ENCODE measurements around the gene GLIS2. TPM values are rescaled to one million over a fixed set of nuclear protein-coding genes. Genes with fewer than 3 reads are reported as not detected.

Gene GLIS2
- polyA plus RNA-seq, 2 of the 4 experiments (the other 2 are of a cell fraction), result 5.5 to 15.8 TPM

DNA sequence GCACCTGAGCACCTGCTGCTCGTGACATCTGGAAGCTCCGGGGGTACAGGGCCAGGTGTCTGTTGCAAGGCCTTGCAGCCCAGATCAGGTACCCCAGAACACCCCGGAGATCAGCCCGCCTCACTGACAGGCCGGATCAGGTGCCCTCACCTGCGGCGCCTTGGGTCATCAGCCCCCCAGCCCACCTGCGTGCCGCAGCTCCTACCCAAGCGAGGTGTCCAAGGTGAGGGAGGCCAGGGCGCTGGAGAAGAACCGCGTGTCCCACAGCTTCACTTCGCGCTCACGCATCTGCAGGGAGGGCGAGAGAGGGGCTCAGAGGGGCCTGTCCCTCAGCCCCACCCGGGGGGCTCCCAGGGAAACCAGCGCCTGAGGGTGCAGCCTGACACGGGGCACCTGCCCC lies 71.9 kb downstream of the GLIS2 start:
- no peak for FAIRE-seq
- ATAC-seq, result no peak
- POLR2A ChIA-PET, result no interaction called here
- 91% methylated on average over 18 of the region's 20 CpGs for WGBS (ENCODE audit: missing lambda C conversion rate)
- Histone ChIP-seq H3K4me1 (peaks cover 14% of the 10 kb centered on the region; the same call in 2 of the 3 replicates), H3K9me3 (no peaks in the 10 kb centered on the region), H3K4me2 (no peak overlapping the region), H3K4me3 (no peak overlapping the region), H3K27ac (no peak overlapping the region)
- CTCF ChIA-PET, result interaction anchor here (0.6 to 32.6 kb wide), 6 partner anchors 18 to 700 kb away, joined by 3 to 833 read pairs (median 4); partner anchors contain the start of gene VASN
- no peak for TF ChIP-seq RAD21 (conservative IDR thresholded peaks at IDR 0.05 in 1 of 2, IDR thresholded peaks at IDR 0.05 in 1 of 2)
- no peak for TF ChIP-seq SMC3 (IDR thresholded peaks at IDR 0.05)
- TF ChIP-seq ZSCAN20 (CRISPR knock-in tag; IDR thresholded peaks at IDR 0.05), result no peak
- TF ChIP-seq, protein P1, sequence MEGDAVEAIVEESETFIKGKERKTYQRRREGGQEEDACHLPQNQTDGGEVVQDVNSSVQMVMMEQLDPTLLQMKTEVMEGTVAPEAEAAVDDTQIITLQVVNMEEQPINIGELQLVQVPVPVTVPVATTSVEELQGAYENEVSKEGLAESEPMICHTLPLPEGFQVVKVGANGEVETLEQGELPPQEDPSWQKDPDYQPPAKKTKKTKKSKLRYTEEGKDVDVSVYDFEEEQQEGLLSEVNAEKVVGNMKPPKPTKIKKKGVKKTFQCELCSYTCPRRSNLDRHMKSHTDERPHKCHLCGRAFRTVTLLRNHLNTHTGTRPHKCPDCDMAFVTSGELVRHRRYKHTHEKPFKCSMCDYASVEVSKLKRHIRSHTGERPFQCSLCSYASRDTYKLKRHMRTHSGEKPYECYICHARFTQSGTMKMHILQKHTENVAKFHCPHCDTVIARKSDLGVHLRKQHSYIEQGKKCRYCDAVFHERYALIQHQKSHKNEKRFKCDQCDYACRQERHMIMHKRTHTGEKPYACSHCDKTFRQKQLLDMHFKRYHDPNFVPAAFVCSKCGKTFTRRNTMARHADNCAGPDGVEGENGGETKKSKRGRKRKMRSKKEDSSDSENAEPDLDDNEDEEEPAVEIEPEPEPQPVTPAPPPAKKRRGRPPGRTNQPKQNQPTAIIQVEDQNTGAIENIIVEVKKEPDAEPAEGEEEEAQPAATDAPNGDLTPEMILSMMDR (IDR thresholded peaks at IDR 0.05), result no peak
- TF ChIP-seq, protein P2, sequence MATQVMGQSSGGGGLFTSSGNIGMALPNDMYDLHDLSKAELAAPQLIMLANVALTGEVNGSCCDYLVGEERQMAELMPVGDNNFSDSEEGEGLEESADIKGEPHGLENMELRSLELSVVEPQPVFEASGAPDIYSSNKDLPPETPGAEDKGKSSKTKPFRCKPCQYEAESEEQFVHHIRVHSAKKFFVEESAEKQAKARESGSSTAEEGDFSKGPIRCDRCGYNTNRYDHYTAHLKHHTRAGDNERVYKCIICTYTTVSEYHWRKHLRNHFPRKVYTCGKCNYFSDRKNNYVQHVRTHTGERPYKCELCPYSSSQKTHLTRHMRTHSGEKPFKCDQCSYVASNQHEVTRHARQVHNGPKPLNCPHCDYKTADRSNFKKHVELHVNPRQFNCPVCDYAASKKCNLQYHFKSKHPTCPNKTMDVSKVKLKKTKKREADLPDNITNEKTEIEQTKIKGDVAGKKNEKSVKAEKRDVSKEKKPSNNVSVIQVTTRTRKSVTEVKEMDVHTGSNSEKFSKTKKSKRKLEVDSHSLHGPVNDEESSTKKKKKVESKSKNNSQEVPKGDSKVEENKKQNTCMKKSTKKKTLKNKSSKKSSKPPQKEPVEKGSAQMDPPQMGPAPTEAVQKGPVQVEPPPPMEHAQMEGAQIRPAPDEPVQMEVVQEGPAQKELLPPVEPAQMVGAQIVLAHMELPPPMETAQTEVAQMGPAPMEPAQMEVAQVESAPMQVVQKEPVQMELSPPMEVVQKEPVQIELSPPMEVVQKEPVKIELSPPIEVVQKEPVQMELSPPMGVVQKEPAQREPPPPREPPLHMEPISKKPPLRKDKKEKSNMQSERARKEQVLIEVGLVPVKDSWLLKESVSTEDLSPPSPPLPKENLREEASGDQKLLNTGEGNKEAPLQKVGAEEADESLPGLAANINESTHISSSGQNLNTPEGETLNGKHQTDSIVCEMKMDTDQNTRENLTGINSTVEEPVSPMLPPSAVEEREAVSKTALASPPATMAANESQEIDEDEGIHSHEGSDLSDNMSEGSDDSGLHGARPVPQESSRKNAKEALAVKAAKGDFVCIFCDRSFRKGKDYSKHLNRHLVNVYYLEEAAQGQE (IDR thresholded peaks at IDR 0.05), result no peak
- TF ChIP-seq CBX8 (IDR thresholded peaks at IDR 0.05), result no peak
- no peak for TF ChIP-seq HOXB5 (CRISPR knock-in tag; IDR thresholded peaks at IDR 0.05)
- no peak for TF ChIP-seq CEBPB (IDR thresholded peaks at IDR 0.05)
- no peak for TF ChIP-seq RNF2 (IDR thresholded peaks at IDR 0.05; ENCODE audit: borderline replicate concordance, low read depth)
- TF ChIP-seq MYC (IDR thresholded peaks at IDR 0.05; ENCODE audit: borderline replicate concordance, low read length), result no peak
- TF ChIP-seq KDM1A (IDR thresholded peaks at IDR 0.05; ENCODE audit: low read depth), result no peak
- no peak for TF ChIP-seq TFCP2L1 (CRISPR knock-in tag; IDR thresholded peaks at IDR 0.05)
- no peak for TF ChIP-seq NPAS2 (CRISPR knock-in tag; IDR thresholded peaks at IDR 0.05; ENCODE audit: borderline replicate concordance)
- TF ChIP-seq, protein P3, sequence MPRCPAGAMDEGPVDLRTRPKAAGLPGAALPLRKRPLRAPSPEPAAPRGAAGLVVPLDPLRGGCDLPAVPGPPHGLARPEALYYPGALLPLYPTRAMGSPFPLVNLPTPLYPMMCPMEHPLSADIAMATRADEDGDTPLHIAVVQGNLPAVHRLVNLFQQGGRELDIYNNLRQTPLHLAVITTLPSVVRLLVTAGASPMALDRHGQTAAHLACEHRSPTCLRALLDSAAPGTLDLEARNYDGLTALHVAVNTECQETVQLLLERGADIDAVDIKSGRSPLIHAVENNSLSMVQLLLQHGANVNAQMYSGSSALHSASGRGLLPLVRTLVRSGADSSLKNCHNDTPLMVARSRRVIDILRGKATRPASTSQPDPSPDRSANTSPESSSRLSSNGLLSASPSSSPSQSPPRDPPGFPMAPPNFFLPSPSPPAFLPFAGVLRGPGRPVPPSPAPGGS (IDR thresholded peaks at IDR 0.05), result no peak
- TF ChIP-seq CBX2 (IDR thresholded peaks at IDR 0.05; ENCODE audit: borderline replicate concordance, low read depth), result no peak
- TF ChIP-seq, protein P4, sequence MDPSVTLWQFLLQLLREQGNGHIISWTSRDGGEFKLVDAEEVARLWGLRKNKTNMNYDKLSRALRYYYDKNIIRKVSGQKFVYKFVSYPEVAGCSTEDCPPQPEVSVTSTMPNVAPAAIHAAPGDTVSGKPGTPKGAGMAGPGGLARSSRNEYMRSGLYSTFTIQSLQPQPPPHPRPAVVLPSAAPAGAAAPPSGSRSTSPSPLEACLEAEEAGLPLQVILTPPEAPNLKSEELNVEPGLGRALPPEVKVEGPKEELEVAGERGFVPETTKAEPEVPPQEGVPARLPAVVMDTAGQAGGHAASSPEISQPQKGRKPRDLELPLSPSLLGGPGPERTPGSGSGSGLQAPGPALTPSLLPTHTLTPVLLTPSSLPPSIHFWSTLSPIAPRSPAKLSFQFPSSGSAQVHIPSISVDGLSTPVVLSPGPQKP (IDR thresholded peaks at IDR 0.05; ENCODE audit: low read depth, low read length), result no peak
- no peak for TF ChIP-seq ZNF302 (CRISPR knock-in tag; IDR thresholded peaks at IDR 0.05)
- TF ChIP-seq FOSB (CRISPR knock-in tag; IDR thresholded peaks at IDR 0.05), result no peak
- TF ChIP-seq EHMT2 (IDR thresholded peaks at IDR 0.05; ENCODE audit: low read depth), result no peak
- TF ChIP-seq RARB (CRISPR knock-in tag; IDR thresholded peaks at IDR 0.05), result no peak
- DNase-seq (ENCODE audit: low read depth in 1 of 2, low spot score in 1 of 2), result no peak

All from A549 (cell line).